A673 (cell line): ENCODE results near the gene LAMA4. TPM values are rescaled to one million over a fixed set of nuclear protein-coding genes. Genes with fewer than 3 reads are reported as not detected.

ENCODE experiments used
- BruUV-seq: library from RNA; stranded (reverse); fragments of 400-500 nt; replicated peaks from 2 replicates; lab custom pipeline; 2021; lab: Mats Ljungman, UMichigan
- CTCF ChIA-PET: fragments of 300-600 bp; sonication (Branson Sonifier 250); formaldehyde crosslinking; loops from one replicate; lab custom pipeline; 2022; ENCODE audit warnings: antibody characterized with exemption; lab: Charles Lee
- POLR2A ChIA-PET: fragments of 300-600 bp; sonication (Branson Sonifier 250); formaldehyde crosslinking; loops from one replicate; lab custom pipeline; 2022; ENCODE audit warnings: antibody characterized with exemption; ENCODE audit not compliant: low non-redundant PET; lab: Charles Lee
- DNase-seq: peaks from one replicate; pipeline ENCODE4 v3.0.0-alpha.2; 2015; ENCODE audit warnings: low spot score
- H3K27ac ChIP-seq: fragments of 200-600 bp; sonication (generic); 2 replicates; pipeline ENCODE4 v1.5.1; 2016; ENCODE audit warnings: mixed run types, low read depth, mild to moderate bottlenecking, mixed read lengths, antibody characterized with exemption, low read length; ENCODE audit not compliant: poor library complexity, severe bottlenecking
- H3K27me3 ChIP-seq: fragments of 200-600 bp; sonication (generic); replicated peaks from 2 replicates; pipeline ENCODE4 v1.6.1; 2017; ENCODE audit warnings: mixed run types, low read depth, mild to moderate bottlenecking, mixed read lengths, antibody characterized with exemption, low read length; ENCODE audit not compliant: insufficient read depth, poor library complexity
- H3K36me3 ChIP-seq: fragments of 200-600 bp; sonication (generic); 2 replicates; pipeline ENCODE4 v1.6.1; 2016; ENCODE audit warnings: mixed run types, mild to moderate bottlenecking, mixed read lengths, antibody characterized with exemption, low read length; ENCODE audit not compliant: insufficient read depth, poor library complexity, severe bottlenecking
- H3K4me1 ChIP-seq: fragments of 200-600 bp; sonication (generic); 2 replicates; pipeline ENCODE4 v1.6.1; 2017; ENCODE audit warnings: mixed run types, mild to moderate bottlenecking, mixed read lengths, antibody characterized with exemption, low read length; ENCODE audit not compliant: insufficient read depth, poor library complexity, severe bottlenecking
- H3K4me3 ChIP-seq: fragments of 200-600 bp; sonication (generic); 2 replicates; pipeline ENCODE4 v1.5.1; 2016; ENCODE audit warnings: low read depth, mixed run types, mild to moderate bottlenecking, mixed read lengths, low read length; ENCODE audit not compliant: poor library complexity, severe bottlenecking
- H3K9me3 ChIP-seq: fragments of 200-600 bp; sonication (generic); 2 replicates; pipeline ENCODE4 v1.6.1; 2016; ENCODE audit warnings: mixed run types, low read depth, mild to moderate bottlenecking, mixed read lengths, antibody characterized with exemption, low read length; ENCODE audit not compliant: poor library complexity, severe bottlenecking
- CTCF ChIP-seq: fragments of 300-800, 200-600 bp; sonication (generic); conservative IDR thresholded peaks from 2 replicates; pipeline ENCODE4 v1.5.1; 2017; ENCODE audit warnings: low read depth, mild to moderate bottlenecking, antibody characterized with exemption, low read length, moderate library complexity, mixed read lengths
- EZH2 ChIP-seq: fragments of 200-600 bp; sonication (generic); IDR thresholded peaks from 2 replicates; pipeline ENCODE4 v1.6.1; 2017; ENCODE audit warnings: borderline replicate concordance, low read depth, mild to moderate bottlenecking, mixed read lengths, antibody characterized with exemption, low read length; ENCODE audit not compliant: poor library complexity, severe bottlenecking
- intact Hi-C: fragments of 100-400 bp; cut with micrococcal nuclease; formaldehyde crosslinking; loops from one replicate; pipeline ENCODE4 v1.10.0; 2022; ENCODE audit not compliant: unreplicated experiment
- total RNA-seq: library from RNA; stranded (reverse); gene quantifications from 2 replicates; pipeline ENCODE4 v1.2.3, GENCODE V29; 2021

The LAMA4 gene
- total RNA-seq, 1 experiment from 2014 or later: 1.2 TPM

- no peak overlapping the region for H3K27ac ChIP-seq
- POLR2A ChIA-PET: no interaction called here
- H3K9me3 ChIP-seq: no peaks in the 10 kb centered on the region
- H3K4me3 ChIP-seq: no peak overlapping the region
- no TSS peak for BruUV-seq
- no peak for TF ChIP-seq CTCF
- no peak for DNase-seq
- intact Hi-C loops: no loop called here
- H3K36me3 ChIP-seq: no peaks in the 10 kb centered on the region
- no peaks in the 10 kb centered on the region for H3K27me3 ChIP-seq
- CTCF ChIA-PET: no interaction called here
- no peaks in the 10 kb centered on the region for H3K4me1 ChIP-seq
Measured at GRCh38 chr6:112198582-112198981, 55.8 kb downstream of the LAMA4 start.

GRCh38 chr6:112197636-112198035 lies 56.7 kb downstream of the LAMA4 start:
- no peak overlapping the region for H3K4me3 ChIP-seq
- no peaks in the 10 kb centered on the region for H3K36me3 ChIP-seq
- no peak for DNase-seq
- CTCF ChIA-PET: no interaction called here
- BruUV-seq: no TSS peak
- intact Hi-C loops: no loop called here
- no peaks in the 10 kb centered on the region for H3K4me1 ChIP-seq
- TF ChIP-seq EZH2 (no peak), CTCF (no peak)
- POLR2A ChIA-PET: no interaction called here
- no peaks in the 10 kb centered on the region for H3K27me3 ChIP-seq
- H3K9me3 ChIP-seq: no peaks in the 10 kb centered on the region
- no peak overlapping the region for H3K27ac ChIP-seq

GRCh38 chr6:112196306-112196705 lies 58.1 kb downstream of the LAMA4 start:
- no peaks in the 10 kb centered on the region for H3K4me1 ChIP-seq
- intact Hi-C loops: no loop called here
- DNase-seq: no peak
- ChIA-PET CTCF (no interaction called here), POLR2A (interaction anchor here (0.5 kb wide), 1 partner anchor 117 kb away, joined by 8 read pairs; no protein-coding TSS in a partner anchor)
- no peak overlapping the region for H3K4me3 ChIP-seq
- H3K36me3 ChIP-seq: no peaks in the 10 kb centered on the region
- no TSS peak for BruUV-seq
- no peak overlapping the region for H3K27ac ChIP-seq
- H3K9me3 ChIP-seq: no peaks in the 10 kb centered on the region
- H3K27me3 ChIP-seq: no peaks in the 10 kb centered on the region
- TF ChIP-seq EZH2: no peak
- TF ChIP-seq CTCF: no peak
